Measurements from ENCODE around the gene PLEKHG2. TPM values are rescaled to one million over a fixed set of nuclear protein-coding genes. Genes with fewer than 3 reads are reported as not detected.

PLEKHG2 gene
- total RNA-seq, 1 donor from 2014 or later, result 14.1 TPM

- no peak for DNase-seq
- H3K4me3 ChIP-seq, result no peak overlapping the region
- no peaks in the 10 kb centered on the region for H3K9me3 ChIP-seq (replicated peaks)
- intact Hi-C loops (cut with micrococcal nuclease), result no loop called here
- no peak overlapping the region for H3K27ac ChIP-seq (replicated peaks)
- peaks cover 5% of the 10 kb centered on the region for H3K4me1 ChIP-seq
- no peaks in the 10 kb centered on the region for H3K27me3 ChIP-seq (ENCODE audit: low read depth)
- peaks cover 73% of the 10 kb centered on the region for H3K36me3 ChIP-seq
- no peak for TF ChIP-seq CTCF (IDR thresholded peaks at IDR 0.05; ENCODE audit: borderline replicate concordance)
These were observed 9.6 kb downstream of the PLEKHG2 start for GRCh38 chr19:39422020-39422419.

GRCh38 chr19:39423258-39424086 lies 11.0 kb downstream of the PLEKHG2 start:
- DNase-seq, result peak; percentile 12
- peaks cover 9% of the 10 kb centered on the region for H3K4me1 ChIP-seq
- H3K4me3 ChIP-seq, result no peak overlapping the region
- intact Hi-C loops (cut with micrococcal nuclease), result no loop called here
- no peak overlapping the region for H3K27ac ChIP-seq (replicated peaks)
- no peaks in the 10 kb centered on the region for H3K9me3 ChIP-seq (replicated peaks)
- H3K27me3 ChIP-seq (ENCODE audit: low read depth), result no peaks in the 10 kb centered on the region
- H3K36me3 ChIP-seq, result peaks cover 59% of the 10 kb centered on the region
- TF ChIP-seq CTCF (IDR thresholded peaks at IDR 0.05; ENCODE audit: borderline replicate concordance), result no peak

GRCh38 chr19:39424934-39425333 lies 12.5 kb downstream of the PLEKHG2 start:
- peaks cover 20% of the 10 kb centered on the region for H3K4me1 ChIP-seq
- no peak overlapping the region for H3K27ac ChIP-seq (replicated peaks)
- intact Hi-C loops (cut with micrococcal nuclease), result no loop called here
- H3K27me3 ChIP-seq (ENCODE audit: low read depth), result no peaks in the 10 kb centered on the region
- TF ChIP-seq CTCF (IDR thresholded peaks at IDR 0.05; ENCODE audit: borderline replicate concordance), result no peak
- H3K4me3 ChIP-seq, result no peak overlapping the region
- H3K9me3 ChIP-seq (replicated peaks), result no peaks in the 10 kb centered on the region
- DNase-seq, result no peak
- peaks cover 44% of the 10 kb centered on the region for H3K36me3 ChIP-seq

GRCh38 chr19:39425744-39426143 lies 13.3 kb downstream of the PLEKHG2 start:
- intact Hi-C loops (cut with micrococcal nuclease), result no loop called here
- DNase-seq, result no peak
- H3K9me3 ChIP-seq (replicated peaks), result no peaks in the 10 kb centered on the region
- no peak for TF ChIP-seq CTCF (IDR thresholded peaks at IDR 0.05; ENCODE audit: borderline replicate concordance)
- peaks cover 20% of the 10 kb centered on the region for H3K4me1 ChIP-seq
- peaks cover 37% of the 10 kb centered on the region for H3K36me3 ChIP-seq
- H3K4me3 ChIP-seq, result no peak overlapping the region
- H3K27ac ChIP-seq (replicated peaks), result no peak overlapping the region
- H3K27me3 ChIP-seq (ENCODE audit: low read depth), result no peaks in the 10 kb centered on the region

- peaks cover 33% of the 10 kb centered on the region for H3K36me3 ChIP-seq
- intact Hi-C loops (cut with micrococcal nuclease), result no loop called here
- no peak overlapping the region for H3K4me3 ChIP-seq
- H3K27me3 ChIP-seq (ENCODE audit: low read depth), result no peaks in the 10 kb centered on the region
- H3K9me3 ChIP-seq (replicated peaks), result no peaks in the 10 kb centered on the region
- no peak for DNase-seq
- no peak for TF ChIP-seq CTCF (IDR thresholded peaks at IDR 0.05; ENCODE audit: borderline replicate concordance)
- peaks cover 24% of the 10 kb centered on the region for H3K4me1 ChIP-seq
- H3K27ac ChIP-seq (replicated peaks), result no peak overlapping the region
These were observed 13.7 kb downstream of the PLEKHG2 start for GRCh38 chr19:39426170-39426569.

All from left ventricle myocardium inferior (tissue), 1 donor.